CD4-positive, alpha-beta T cell treated with Interferon gamma for 1 hour (primary cell): ENCODE data around the gene TECPR2.

Experiments
- DNase-seq: peaks from one replicate; pipeline ENCODE4 v3.0.0-alpha.2; 2020

TECPR2 gene

GRCh38 chr14:102479107-102479506, 116.4 kb downstream of the TECPR2 start:
- no peak for DNase-seq

- DNase-seq, result no peak
These were observed 117.0 kb downstream of the TECPR2 start for GRCh38 chr14:102479777-102480176.

GRCh38 chr14:102481371-102481770, 118.6 kb downstream of the TECPR2 start:
- DNase-seq, result no peak

- DNase-seq, result no peak
These were observed 119.1 kb downstream of the TECPR2 start for GRCh38 chr14:102481791-102482238.

- no peak for DNase-seq
These were observed 121.6 kb downstream of the TECPR2 start for GRCh38 chr14:102484316-102484715.

GRCh38 chr14:102485693-102486512, 123.2 kb downstream of the TECPR2 start:
- DNase-seq, result no peak

- DNase-seq, result no peak
These were observed 123.9 kb downstream of the TECPR2 start for GRCh38 chr14:102486513-102487203.

GRCh38 chr14:102487204-102487577, 124.5 kb downstream of the TECPR2 start:
- no peak for DNase-seq

GRCh38 chr14:102490456-102490855, 127.7 kb downstream of the TECPR2 start:
- DNase-seq, result no peak

- no peak for DNase-seq
These were observed 128.6 kb downstream of the TECPR2 start for GRCh38 chr14:102491366-102491765.

GRCh38 chr14:102491786-102492530, 129.2 kb downstream of the TECPR2 start:
- no peak for DNase-seq

- DNase-seq, result no peak
These were observed 129.8 kb downstream of the TECPR2 start for GRCh38 chr14:102492531-102492910.

GRCh38 chr14:102493096-102493495, 130.4 kb downstream of the TECPR2 start:
- no peak for DNase-seq

- DNase-seq, result no peak
These were observed 130.8 kb downstream of the TECPR2 start for GRCh38 chr14:102493585-102493984.

- no peak for DNase-seq
These were observed 133.0 kb downstream of the TECPR2 start for GRCh38 chr14:102495491-102496330.

- no peak for DNase-seq
These were observed 133.6 kb downstream of the TECPR2 start for GRCh38 chr14:102496331-102496691.

GRCh38 chr14:102496958-102497744, 134.4 kb downstream of the TECPR2 start:
- no peak for DNase-seq

GRCh38 chr14:102497998-102498677, 135.4 kb downstream of the TECPR2 start:
- no peak for DNase-seq

- DNase-seq, result no peak
These were observed 136.0 kb downstream of the TECPR2 start for GRCh38 chr14:102498678-102499265.

GRCh38 chr14:102499401-102500157, 136.8 kb downstream of the TECPR2 start:
- DNase-seq, result no peak
